ENCODE measurements around the gene KCNJ3.

- TF ChIP-seq EZH2phosphoT487 (IDR thresholded peaks at IDR 0.05; ENCODE audit: insufficient read depth, low read depth), result no peak
- TF ChIP-seq EZH2 (IDR thresholded peaks at IDR 0.05; ENCODE audit: insufficient read depth, poor library complexity, severe bottlenecking), result no peak
Measured at GRCh38 chr2:154898269-154898668, 199.8 kb downstream of the KCNJ3 start.
